ENCODE results near the gene PPIL6. TPM values are rescaled to one million over a fixed set of nuclear protein-coding genes. Genes with fewer than 3 reads are reported as not detected.

PPIL6 gene
- total RNA-seq, 1 experiment from 2014 or later = 2.8 TPM

DNA sequence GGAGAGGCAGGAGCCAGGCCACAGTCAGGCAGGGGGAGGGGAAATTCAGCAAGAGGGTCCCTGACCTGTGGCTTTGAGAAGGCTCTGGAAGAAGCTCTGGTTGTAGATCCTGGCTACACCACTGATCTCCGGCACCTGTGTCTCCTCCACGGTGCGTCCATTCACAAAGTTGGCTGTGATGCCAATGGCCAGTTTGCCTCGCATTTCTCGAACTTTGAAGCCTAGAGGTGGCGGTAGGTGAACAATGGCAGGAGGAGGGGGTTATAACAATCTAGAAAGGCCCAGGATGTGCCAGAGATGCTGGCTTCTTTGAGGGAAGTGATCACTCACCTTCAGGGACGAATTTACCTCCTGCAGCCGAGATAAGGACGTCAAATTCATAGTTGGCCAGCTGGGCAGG is 11.8 kb upstream of the PPIL6 start:
- DNase-seq (ENCODE audit: low spot score) = no peak
- in situ Hi-C loops (cut with HindIII; ENCODE audit: low sequenced_read_pairs) = no loop called here

DNA sequence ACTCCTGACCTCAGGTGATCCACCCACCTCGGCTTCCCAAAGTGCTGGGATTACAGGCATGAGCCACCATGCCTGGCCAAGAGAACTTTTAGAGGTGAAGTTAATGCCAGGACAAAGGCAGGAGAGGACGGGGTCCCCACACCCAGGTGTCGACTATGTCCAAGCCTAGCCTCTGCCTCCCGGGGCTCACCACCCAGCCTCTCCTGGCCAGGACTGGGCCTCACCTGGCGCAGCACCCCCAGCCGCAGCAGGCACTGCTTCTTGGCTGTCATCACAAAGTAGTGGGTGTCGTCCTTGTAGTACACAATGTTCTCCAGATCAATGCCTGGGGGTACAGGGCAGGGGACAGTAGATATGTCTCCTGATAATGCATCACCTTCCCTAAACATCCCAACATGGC is 10.9 kb upstream of the PPIL6 start:
- no peak for DNase-seq (ENCODE audit: low spot score)
- in situ Hi-C loops (cut with HindIII; ENCODE audit: low sequenced_read_pairs) = no loop called here

DNA sequence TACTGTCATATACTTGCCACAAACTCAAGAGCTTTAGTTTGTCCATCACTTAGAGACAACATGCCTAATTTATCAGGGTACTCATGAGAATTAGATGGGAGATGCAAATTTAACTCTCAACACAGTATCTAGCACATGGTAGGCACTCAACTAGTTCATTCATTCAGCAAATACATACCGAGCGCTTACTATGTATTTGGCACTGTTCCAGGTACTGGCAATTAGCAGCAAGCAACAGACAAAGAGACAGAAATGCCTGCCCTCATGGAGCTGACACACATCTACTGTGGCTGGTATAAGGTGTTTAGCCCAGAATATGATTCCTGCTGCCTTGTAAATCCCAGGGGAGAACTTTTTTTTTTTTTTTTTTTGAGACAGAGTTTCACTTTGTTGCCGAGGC is 10.4 kb upstream of the PPIL6 start:
- in situ Hi-C loops (cut with HindIII; ENCODE audit: low sequenced_read_pairs) = no loop called here
- no peak for DNase-seq (ENCODE audit: low spot score)

DNA sequence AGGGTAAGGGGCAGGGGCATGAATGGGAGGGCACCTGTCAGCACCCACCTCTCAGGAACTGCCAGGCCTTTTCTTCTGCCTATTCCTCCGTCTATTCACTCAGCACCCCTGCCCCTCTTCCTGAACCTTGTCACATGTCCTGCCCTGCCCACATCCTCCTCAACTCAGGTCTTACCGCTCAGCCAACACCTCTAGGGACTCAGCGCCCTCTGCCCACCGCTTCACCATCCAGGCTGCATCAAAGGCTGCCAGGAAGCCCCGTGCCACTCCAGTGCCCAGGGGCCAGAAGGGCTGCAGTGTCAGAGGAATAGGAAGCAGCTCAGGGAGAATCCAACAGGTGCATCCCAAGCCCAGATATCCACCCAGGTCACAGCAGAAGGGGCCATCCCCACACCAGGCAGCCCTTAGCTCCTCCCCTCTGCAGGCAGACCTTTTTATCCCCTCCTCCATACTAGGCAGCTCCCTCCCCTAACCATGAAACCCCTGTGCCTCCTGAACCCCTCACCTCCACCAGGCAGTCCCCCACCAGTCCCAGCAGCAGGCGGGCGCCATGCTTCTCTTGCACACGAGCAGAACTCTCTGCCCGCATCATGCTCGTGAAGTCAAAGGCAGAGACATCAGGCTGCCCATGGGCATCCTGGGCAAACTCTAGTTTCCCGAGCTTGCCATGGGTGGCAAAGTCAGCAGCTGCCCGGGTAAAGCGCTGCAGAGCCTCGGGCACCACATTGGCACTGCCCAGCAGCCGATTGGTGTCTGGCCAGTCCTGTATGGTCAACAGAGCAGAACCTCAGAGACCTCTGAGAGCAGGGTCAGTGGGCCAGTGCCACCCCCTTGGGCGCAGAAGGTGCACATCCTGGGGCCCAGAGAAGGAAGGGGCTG is 9.6 kb upstream of the PPIL6 start:
- no peak for DNase-seq (ENCODE audit: low spot score)
- in situ Hi-C loops (cut with HindIII; ENCODE audit: low sequenced_read_pairs) = no loop called here

DNA sequence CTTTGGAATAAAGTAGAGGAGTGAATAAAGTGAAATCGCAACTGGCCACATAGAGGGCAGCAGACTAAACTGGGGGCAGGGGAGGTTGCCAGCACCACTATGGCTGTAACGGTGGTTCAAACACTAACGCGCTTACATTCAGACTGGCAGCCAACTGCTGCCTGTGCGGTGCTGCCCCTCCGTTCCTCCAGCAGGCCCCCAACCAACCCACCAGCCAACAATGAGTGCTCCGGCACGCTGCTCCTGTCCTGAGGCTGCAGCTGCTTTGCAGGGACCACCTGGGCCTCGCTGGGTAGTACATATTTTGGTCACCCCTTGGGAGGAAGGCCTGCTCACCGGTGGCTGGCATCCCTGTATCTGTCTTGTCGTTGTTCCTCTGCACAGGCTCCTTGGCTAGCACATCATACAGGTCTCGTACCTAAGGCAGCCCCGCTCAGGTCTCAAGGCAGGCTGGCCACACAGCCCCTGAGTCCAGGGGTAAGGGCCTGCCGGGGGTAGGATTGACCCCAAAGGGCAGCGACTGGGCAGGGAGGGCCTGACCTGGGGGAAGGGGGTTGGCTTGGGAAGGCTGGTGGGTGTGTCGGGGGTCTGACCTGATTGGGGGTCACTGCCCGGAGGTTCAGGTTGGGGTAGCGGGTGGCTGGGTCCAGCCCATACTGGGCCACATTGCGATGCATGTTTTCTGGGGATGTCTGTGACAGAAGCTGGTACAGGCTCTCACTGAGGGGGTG is 8.8 kb upstream of the PPIL6 start:
- in situ Hi-C loops (cut with HindIII; ENCODE audit: low sequenced_read_pairs) = no loop called here
- no peak for DNase-seq (ENCODE audit: low spot score)

DNA sequence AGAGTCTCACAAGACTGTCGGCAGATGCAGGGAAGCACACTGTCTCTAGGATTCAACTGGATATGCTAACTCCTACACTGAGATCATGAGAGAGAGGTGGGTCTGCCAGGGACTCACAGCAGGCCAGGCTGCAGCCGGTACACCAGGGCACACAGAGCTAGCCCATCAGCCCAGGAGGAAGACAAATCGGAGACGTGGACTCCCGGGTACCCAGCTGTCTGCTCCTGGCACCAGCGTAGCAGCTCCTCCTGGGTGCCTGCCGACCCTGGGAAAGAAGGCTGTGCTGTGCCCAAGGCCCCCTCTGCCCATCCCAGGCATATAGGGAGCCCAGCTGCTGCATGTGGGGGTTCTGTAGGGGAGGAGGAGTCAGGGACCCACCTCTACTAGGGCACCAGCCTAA is 8.2 kb upstream of the PPIL6 start:
- no peak for DNase-seq (ENCODE audit: low spot score)
- in situ Hi-C loops (cut with HindIII; ENCODE audit: low sequenced_read_pairs) = no loop called here

DNA sequence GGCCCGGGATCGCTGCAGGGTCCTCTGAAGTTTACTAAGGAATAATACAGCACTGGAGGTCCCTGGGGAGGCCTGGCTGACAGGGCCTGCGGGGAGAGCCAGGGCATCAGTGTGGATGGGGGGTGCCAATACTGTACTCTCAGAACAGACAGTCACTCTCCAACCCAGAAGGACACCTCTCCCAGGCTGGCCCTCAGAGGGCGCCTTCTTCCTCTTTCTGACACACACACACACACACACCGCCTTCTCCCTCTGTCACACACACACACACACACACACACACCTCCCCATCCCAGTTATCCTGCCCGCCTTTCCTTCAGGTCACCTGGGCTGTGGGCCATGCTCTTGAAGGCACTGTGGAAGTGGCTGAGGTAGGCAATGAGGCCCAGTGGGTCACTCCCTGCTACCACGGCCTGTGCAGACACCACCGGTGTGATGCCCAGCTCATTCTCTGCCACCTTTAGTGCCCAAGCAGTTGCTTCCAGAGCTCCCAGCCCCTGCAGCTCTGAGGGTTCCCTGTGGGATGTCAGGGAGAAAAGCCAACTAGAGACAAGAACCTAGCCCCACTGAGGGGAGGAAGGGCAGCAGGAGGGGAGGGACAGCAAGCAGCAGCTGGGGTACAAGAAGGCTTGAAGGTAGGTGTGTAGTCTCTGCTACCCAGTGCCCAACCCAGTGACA is 7.6 kb upstream of the PPIL6 start:
- no peak for DNase-seq (ENCODE audit: low spot score)

DNA sequence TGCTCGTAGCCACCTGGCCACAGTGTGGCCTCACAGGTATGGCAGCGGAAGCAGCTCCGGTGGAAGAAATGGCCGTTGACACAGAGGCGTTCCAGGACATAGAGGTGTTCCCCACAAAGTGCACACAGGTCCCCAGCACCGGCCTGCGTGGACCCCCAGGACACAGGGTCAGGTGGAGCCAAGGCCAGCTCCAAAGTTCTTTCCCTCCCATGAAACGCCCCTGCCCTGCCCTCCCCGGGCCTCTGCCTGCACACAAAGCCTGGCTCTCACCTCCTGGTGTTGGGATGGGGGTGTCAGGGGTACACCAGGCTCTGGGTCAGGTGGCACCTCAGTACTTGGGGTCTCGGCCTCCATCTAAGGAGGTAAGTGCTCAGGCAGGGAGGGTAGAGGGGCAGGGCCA is 6.7 kb upstream of the PPIL6 start:
- no peak for DNase-seq (ENCODE audit: low spot score)
- in situ Hi-C loops (cut with HindIII; ENCODE audit: low sequenced_read_pairs) = no loop called here

More for the DNA sequence above, 7.6 kb upstream of the PPIL6 start:
- in situ Hi-C loops (cut with HindIII; ENCODE audit: low sequenced_read_pairs) = no loop called here

DNA sequence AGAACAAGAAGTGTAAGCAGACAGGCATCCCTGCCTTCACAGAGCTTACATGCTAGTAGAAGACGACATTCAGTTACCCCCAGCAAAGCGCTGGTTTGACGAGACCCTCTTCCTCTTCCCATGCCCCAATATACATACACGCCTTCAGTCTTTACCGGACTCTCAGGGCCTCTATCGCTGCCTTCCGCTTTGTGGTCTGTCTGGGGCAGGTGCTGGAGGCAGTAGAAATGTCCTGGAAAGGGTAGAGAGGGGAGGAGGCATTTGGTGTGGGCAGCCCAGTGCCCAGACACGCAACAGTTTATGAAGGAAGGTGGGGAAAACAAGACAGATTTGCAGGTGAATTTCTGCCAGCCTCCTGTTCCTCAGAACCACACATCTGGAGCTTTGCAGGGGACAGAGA is 6.1 kb upstream of the PPIL6 start:
- in situ Hi-C loops (cut with HindIII; ENCODE audit: low sequenced_read_pairs) = no loop called here

DNA sequence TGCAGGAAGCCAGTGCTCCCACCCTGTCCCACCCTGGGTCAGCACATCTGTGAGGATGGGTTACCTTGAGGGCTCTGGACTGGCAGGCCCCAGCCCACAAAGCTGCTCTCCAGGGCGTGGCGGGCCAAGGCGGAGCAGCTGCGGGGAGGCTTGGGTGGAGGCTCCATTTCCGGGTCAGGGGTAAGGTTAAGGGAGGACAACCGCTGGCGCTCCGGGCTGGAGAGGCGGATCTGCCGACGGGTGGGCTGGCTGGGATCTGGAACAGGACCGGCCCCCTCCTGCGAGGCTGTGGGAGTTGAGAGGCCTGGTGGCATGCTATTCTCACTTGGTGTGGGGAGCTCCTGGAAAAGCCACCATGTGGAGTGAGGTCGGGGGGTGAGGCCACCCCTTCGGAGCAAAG is 5.6 kb upstream of the PPIL6 start:
- in situ Hi-C loops (cut with HindIII; ENCODE audit: low sequenced_read_pairs) = no loop called here
- DNase-seq (ENCODE audit: low spot score) = no peak

More for the DNA sequence above, 6.1 kb upstream of the PPIL6 start:
- no peak for DNase-seq (ENCODE audit: low spot score)

DNA sequence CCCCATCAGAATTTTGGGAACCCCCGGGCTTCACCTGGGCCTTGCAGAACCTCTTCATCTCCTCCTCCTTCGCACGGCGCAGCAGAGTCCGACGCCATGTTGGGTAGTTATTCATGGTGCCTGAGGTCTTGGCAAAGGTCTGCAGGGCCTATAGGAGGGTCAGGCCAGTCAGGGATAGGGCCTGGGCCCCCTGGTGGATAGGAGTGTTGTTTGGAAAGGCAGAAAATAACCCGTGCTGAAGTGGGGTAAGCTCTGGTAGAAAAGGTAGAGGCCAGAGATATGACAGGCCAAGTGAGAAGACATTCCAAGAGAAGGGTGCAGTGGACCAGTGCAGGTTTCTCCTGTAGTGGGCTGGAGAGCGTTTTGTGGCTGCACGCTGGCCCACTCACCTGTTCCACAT is 5.0 kb upstream of the PPIL6 start:
- in situ Hi-C loops (cut with HindIII; ENCODE audit: low sequenced_read_pairs) = no loop called here
- no peak for DNase-seq (ENCODE audit: low spot score)

DNA sequence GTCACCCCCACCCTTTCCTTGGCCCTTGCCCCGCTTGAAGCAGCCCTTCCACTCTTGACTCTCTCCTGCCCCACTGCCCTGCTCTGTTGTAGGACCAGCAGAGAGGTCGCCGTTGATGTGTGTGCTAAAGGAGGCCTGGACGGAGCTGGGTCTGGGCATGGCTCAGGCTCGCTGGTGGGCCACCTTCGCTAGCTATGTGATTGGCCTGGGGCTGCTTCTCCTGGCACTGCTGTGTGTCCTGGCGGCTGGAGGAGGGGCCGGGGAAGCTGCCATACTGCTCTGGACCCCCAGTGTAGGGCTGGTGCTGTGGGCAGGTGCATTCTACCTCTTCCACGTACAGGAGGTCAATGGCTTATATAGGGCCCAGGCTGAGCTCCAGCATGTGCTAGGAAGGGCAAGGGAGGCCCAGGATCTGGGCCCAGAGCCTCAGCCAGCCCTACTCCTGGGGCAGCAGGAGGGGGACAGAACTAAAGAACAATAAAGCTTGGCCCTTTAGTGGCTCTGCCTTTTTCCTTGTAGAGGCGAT is 3.1 kb upstream of the PPIL6 start:
- in situ Hi-C loops (cut with HindIII; ENCODE audit: low sequenced_read_pairs) = no loop called here
- no peak for DNase-seq (ENCODE audit: low spot score)

DNA sequence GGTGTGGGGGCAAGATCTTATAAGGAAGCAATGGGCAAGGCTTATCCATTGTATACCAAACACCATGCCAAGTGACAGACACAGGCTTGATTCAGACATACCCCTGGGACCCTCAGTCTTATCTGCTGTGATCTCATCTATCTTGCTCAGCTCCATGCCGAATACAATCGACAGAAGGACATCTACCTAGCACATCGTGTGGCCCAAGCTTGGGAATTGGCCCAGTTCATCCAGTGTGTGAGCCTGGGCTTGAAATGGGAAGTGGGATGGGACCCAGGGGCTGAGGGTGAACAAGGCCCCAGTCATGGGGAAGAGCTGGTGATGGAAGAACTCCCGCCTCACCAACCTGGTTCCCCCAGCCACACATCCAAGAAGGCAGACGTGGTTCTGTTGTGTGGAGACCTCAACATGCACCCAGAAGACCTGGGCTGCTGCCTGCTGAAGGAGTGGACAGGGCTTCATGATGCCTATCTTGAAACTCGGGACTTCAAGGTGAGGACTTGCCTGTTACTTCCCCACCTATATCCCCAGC is 2.0 kb upstream of the PPIL6 start:
- no peak for DNase-seq (ENCODE audit: low spot score)
- in situ Hi-C loops (cut with HindIII; ENCODE audit: low sequenced_read_pairs) = no loop called here

DNA sequence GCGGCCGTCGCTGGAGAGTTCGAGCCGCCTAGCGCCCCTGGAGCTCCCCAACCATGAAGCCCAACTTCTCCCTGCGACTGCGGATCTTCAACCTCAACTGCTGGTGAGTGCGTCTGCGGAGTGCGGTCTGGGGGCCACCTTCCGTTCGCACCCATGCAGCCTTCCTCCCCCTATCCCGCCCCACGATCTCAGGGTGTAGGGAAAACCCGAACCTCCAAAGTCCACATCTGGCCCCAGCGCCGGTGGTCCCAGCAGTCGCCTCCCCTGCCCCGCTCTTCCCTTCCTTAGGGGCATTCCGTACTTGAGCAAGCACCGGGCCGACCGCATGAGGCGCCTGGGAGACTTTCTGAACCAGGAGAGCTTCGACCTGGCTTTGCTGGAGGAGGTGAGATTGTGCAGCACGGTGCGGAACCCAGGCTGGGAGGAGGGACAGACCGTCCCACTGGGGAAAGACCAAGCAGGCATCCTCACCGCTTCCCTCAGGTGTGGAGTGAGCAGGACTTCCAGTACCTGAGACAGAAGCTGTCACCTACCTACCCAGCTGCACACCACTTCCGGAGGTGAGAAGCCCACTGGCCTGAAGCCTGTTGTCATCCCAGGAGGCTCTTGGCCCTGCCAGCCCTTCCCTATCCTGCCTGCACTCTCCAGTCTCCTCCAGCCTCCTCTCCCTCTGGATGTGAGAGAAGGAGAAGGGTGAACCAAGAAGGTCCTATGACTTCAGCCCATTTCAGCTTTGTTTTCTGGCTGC is 815 bp upstream of the PPIL6 start:
- DNase-seq (ENCODE audit: low spot score) = peak; percentile 68
- in situ Hi-C loops (cut with HindIII; ENCODE audit: low sequenced_read_pairs) = no loop called here

DNA sequence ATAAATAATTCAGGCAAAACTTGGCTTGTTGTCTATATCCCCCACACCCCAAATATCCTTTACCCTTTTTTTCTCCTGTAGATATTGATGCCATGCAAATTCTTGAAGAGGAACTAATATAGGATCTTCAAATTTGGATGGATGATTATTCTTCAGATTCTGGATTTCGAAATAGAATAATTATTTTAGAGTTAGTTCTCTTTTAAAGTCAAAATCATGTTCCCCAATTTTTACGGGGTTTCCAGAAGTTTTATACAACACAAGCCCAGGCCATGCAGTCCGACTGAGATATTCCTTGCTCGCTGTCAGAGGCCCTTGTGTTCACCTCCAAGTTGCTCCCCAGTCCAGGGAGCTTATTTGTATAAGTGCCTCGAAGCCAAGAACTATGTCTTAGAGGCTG is 4.4 kb downstream of the PPIL6 start:
- in situ Hi-C loops (cut with HindIII; ENCODE audit: low sequenced_read_pairs) = no loop called here

DNA sequence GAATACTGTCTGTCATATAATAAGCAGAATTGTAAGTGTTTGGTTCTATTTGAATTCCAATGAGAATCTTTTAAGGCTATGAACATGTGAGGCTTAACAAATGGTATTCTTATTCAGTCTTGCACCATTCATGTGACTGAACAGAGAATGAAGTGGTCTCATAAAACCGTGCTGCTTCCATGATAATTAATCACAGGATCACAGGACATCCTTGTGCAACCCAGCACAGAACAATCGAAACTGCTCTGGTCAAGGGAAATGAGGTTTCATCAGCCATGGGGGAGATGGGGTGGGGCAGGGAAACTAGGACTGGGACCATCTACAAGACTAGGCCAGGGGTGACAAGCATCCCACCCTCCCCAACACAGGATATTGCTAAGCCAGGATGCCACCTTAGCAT is 6.0 kb downstream of the PPIL6 start:
- no peak for DNase-seq (ENCODE audit: low spot score)
- in situ Hi-C loops (cut with HindIII; ENCODE audit: low sequenced_read_pairs) = no loop called here

More for the DNA sequence above, 4.4 kb downstream of the PPIL6 start:
- no peak for DNase-seq (ENCODE audit: low spot score)

DNA sequence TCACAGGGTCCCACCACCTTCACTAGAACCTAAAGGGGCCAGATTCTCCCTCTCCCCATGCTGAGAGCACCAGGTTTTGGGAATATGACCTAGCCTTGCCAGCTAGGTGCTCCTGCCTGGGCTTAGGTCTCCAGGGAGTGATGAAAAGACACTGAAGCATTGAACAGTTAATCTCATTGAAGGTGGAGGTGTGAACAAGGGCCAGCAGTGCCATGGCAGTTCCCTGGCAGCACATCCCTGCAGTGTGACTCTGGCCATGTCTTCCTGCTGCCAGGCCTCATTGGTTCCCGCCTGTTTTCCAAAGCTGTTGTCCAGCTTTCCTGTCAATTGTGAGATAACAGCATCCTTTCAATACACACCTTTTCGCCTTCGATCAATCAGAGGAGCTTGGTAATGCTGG is 10.9 kb downstream of the PPIL6 start:
- in situ Hi-C loops (cut with HindIII; ENCODE audit: low sequenced_read_pairs) = no loop called here

DNA sequence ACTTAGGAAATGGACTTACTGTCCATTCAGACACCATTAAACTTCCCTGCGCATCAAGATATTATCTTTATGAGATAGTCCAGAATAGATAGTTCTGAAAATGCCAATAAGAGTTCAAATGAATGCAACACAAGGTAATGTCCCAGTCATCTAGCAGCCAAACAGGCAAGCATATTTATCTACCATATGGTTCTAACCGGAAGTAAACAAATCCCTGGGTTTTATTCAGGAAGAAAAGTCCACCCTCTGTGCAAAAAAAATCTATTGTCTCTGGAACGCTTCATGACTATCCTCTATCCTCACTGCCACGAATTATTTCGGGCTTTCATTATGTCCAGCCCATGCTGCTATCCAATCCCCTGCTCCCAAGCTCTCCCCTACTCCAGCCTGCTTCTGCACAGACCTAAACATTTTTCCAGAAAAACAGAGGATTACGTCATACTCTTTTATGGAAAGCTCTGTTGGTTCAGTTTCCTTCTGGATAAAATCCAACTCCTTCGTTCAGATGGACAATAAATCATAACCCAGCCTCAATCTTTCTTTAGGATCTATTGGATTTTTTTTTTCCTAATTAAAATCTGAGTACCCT is 11.4 kb downstream of the PPIL6 start:
- in situ Hi-C loops (cut with HindIII; ENCODE audit: low sequenced_read_pairs) = no loop called here
- DNase-seq (ENCODE audit: low spot score) = peak; percentile 89

More for the DNA sequence above, 10.9 kb downstream of the PPIL6 start:
- peak; percentile 52 for DNase-seq (ENCODE audit: low spot score)

DNA sequence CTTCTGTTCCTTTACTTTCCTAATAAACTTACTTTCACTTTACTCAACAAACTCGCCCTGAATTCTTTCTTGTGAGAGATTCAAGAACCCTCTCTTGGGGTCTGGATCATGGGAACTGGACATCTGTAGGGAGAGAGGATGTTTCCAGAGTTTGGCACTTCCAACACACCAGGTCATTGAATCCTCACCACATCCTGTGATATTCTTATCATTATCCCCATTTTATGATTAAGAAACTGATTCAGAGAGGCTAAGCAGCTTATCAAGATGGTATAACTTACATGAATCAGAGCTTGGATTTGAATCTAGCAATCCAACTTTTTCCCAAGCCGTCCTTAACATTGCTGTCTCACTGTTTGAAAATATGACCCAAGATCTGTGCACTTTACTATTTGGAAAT is 15.5 kb downstream of the PPIL6 start:
- in situ Hi-C loops (cut with HindIII; ENCODE audit: low sequenced_read_pairs) = no loop called here
- DNase-seq (ENCODE audit: low spot score) = no peak

All from G401 (cell line).